ENCODE results near the gene TCP11.

Gene TCP11

DNA sequence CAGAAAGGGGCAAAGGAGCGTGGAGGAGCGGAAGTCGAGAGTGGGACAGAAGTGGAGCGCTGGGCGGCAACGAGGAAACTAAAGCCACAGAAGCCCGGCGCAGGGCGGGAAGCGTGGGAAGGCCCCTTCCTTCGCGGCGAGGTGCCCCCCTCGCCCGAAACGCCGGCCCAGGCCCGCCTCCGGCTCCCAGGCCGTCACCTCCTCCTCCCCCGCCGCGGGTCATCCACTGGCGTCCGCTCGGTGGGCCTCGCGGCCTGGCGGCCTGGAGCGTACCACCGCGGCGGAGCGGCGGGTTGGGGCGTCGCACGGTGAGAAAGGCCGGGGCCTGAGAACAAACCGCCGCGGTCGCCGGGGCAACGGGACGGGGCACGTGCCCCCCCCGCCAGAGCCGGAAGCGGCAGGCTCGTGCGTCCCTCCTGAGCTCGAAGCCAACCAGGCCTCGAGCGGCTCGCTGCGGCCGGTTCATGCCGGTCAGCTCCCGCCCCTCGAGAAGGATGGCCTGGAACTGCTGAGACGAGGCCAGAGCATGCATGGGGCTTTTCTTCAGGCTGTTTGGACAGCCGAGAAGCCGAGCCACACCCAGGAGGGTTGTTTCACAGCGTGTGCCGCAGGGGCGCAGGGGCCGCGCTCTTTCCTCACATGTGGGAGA is at the start of gene TCP11:
Gene TCP11, minus strand, starts transcription at position 333 of the 649 bp plus-strand sequence. CDS start 469 bp downstream, outside the sequence.
- DNase-seq (ENCODE audit: low read depth): no peak

GRCh38 chr6:35190306-35190705 is 49.2 kb upstream of the TCP11 start:
- no peak for DNase-seq (ENCODE audit: low read depth)

GRCh38 chr6:35188886-35189285 is 47.7 kb upstream of the TCP11 start:
- DNase-seq (ENCODE audit: low read depth): no peak

- DNase-seq (ENCODE audit: low read depth): no peak
These were observed 45.4 kb upstream of the TCP11 start for GRCh38 chr6:35186571-35186970.

DNA sequence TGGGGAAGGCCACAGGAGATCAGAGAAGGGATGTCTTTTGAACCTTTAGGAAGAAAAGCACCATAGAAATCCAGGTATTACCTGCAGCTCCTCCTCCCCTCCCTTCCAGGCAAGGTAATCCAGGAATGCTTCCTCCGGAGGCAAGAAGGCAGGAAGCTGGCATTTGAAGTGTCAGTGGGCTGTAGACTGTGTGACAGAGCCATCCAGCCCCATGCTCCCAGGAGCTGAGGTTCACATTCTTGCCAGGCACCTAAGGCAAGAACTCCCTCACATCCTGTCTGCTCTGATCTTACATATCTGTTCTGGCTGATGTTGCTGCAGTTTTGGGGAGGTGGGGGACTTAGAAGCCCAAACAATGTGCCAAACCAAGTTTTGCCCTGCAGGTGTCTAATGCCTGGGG is 44.8 kb upstream of the TCP11 start:
- no peak for DNase-seq (ENCODE audit: low read depth)

GRCh38 chr6:35185302-35185681 is 44.2 kb upstream of the TCP11 start:
- DNase-seq (ENCODE audit: low read depth): no peak

DNA sequence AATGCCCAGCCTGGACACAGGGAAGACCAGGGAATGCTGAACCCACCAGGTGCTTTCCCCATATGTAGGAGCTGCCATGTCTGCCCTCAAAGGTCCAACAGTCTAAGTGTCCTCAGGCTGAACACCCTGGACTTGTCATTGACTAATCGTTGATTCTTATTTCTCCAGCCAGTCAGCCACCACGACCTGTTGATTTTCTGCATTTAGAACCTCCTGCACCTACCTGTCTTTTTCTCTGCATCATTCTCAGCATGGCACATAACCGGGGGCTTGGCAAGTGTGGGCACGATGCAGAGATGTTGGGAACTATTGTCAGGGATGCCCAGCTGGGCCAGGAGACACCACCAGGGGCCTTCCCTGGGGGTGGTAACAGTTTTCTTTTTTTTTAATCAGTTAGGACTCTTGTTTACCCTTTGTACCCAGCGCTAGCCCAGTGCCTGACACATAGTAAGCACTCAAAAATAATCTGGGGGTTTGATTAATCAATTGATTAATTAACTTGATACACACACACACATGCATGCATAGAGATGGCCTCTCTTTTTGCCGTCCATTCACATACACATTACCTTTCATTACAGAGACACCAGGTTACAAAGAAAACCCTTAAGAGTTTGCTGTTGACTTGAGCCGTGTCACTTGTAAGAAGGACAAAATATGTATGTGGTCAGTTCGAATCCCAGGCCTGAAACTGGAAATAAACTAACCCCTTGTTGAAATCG is 43.6 kb upstream of the TCP11 start:
- no peak for DNase-seq (ENCODE audit: low read depth)

DNA sequence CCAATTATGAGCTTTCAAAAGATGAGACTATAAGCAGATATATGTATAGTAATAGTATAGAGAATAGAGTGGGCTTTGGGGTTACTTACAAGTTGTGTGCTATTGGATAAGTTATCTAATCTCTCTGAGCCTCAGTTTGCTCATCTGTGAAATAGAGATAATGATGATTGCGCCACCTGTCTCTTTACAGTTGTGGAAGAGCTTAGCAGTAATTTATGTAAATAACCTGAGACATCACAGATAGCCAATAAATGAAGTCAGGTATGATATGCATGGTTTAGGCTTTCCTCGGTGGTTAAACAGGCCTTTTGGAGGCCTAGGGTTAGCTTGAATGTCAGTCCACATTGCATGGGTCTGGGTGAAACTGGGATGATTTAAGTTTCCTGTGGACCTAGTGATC is 42.8 kb upstream of the TCP11 start:
- DNase-seq (ENCODE audit: low read depth): no peak

GRCh38 chr6:35183281-35183680 is 42.1 kb upstream of the TCP11 start:
- no peak for DNase-seq (ENCODE audit: low read depth)

DNA sequence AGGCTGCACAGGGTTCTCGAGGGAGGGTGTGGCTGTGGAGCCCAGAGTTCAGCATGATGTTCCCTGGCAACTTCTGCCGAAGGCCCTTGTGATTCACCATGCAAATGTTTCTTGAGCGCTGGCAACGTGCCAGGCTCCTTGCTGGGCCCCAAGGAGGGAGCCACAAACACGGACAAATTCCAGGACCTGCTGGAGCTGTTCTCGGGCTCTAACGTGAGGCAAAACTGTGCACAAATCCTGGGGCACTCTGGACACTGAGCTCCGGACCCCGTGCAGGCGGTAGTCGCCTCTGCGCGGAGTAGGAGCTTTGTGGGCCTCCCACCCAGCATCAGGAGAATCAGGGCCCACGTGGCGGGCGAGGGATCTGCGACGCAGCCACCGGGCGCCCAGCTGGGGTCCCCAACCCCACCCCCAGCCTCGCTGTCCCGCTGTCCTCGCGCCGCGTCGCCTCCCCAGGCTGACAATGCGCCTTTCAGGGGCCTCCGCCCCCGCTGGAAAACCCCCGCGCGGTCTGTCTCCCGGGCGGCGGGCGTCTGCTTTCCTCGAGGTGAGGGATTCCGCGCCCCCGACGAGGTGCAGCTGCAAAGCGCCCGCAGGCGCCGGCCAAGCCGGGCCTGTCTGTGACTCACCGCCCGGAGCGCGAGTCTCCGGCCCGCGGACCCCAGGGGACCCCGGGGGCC is 40.9 kb upstream of the TCP11 start:
- DNase-seq (ENCODE audit: low read depth): no peak

DNA sequence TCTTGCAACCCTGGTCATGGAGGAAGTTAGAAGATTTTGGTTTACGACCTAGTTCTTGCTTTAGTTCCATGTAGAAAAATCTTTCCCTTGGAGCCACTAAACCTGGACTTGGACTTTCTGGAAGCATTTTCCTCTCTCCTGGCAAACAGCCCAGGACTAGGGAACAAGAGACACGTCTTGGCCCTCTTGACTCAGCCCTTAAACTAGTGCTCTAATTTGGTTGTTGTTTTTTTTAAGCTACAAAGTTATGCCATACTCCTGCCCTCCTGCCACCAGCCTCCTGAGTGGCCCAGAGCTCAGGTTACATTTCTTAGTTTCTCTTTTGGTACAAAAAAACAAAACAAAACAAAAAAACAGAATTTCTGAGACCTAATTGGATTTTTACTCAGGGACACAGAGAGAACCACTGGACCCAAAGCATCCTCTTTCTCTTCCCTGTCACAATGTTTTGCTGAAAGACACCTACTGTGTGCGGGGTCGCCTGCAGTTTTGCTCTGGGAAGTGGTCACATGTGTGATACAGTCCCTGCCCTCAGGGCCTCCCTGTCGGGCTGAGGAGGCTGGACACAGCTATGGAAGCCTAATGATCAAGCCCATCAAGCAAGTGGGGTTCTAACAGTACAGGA is 40.3 kb upstream of the TCP11 start:
- DNase-seq (ENCODE audit: low read depth): no peak

DNA sequence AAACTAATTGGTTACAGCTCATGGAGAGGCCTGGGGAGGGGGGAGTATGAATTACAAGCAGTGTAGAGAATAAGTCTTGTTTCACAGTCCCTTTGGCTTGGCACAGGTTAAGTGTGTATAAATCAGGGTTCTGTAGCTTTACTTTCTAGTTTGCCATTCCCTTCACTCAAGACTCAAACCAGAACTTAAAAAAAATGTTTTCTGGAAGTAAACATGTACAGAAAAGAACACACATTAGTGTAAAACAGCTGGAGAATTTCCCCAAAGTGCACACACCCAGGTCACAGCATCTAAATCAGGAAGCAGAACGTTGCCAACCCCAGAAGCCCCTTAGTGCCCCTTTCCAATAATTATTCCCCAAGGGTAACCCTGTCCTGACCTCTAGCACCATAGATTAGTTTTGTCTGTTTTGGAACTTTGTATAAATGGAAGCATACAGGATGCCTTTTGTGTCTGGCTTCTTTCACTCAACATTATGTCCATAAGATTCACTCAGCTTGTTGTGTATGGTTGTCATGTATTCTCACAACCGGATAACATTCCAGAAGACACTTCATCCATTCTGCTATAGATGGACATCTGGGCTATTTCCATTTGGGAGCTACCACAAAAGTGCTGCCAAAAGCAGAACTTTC is 38.9 kb upstream of the TCP11 start:
- no peak for DNase-seq (ENCODE audit: low read depth)

DNA sequence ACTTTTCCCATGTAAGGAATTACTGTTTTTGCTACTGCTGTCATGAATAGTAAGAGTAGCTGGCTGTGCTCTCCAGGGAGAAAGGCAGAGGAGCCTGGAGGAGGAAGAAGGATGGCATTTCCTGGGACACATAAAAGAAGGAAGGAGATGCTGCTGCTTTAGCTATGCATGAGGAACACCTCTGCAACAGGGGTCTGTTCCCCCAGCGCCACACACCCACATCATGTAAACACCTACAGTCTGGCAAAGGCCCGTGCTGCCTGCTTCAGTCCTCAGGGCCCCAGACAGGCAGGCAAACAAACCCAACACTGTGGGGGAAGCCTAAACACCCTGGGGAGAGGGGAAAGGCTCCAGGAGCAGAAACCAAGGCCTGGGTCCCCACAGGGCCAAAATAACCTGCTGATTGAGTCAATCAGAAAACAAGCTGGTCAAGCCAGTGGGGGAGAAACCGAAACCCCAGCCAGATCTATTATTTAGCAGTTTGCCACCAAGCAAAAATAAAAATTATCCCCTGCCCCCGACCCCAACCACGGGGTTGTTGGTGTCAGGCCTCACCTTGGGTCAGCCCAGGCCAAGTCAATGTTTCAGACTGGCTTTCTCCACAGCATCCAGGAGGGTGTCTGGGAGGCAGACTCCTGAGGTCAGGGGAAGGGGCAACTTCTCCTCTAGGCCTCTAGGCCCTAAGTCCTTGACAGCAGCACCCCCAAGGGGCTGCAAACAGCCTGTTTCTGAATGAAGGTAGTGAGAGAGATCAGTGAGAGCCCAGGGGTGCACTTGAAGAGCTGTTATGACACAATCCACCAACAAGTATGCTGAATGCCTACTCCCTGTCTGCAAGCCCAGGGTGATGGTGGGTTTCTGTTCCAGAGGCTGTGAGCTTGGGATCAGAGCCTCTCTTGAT is 38.0 kb upstream of the TCP11 start:
- DNase-seq (ENCODE audit: low read depth): no peak

GRCh38 chr6:35178012-35178411 is 36.9 kb upstream of the TCP11 start:
- no peak for DNase-seq (ENCODE audit: low read depth)

DNA sequence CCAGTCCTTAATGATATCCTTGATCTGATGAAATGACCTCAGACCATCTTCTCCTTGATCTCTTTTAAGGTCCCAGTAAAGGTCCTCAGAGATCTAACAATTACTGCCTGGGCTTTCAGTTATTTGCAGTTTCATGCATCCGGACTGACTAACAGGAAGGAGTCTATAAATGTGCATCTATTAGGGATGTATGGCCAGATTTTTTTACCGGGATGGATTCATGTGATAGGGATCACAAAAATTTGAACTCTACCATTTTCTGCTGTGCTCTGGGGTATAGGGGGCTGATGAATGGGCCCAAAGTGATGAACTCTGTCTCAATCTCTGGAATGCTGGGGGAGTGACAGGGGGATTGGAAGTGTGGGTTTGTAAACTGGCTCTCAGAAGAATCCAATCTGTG is 36.5 kb upstream of the TCP11 start:
- no peak for DNase-seq (ENCODE audit: low read depth)

DNA sequence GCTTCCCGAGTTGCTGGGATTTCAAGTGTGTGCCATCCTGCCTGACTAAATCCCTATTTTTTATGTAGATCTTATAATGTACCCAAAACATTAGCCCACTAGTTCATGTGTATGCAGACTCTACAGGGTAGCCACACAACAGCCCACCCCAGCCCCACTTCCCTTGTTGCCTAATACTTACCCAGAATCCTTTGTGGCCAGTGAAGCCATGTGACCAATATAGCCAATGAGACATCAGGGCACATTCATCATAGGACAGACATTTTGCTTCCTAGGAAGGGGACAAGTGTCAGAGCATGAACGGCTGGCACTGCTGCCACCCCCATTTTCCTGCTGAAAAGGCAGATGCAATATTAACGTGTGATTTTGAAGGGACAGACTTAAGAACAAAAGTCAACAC is 36.0 kb upstream of the TCP11 start:
- no peak for DNase-seq (ENCODE audit: low read depth)

DNA sequence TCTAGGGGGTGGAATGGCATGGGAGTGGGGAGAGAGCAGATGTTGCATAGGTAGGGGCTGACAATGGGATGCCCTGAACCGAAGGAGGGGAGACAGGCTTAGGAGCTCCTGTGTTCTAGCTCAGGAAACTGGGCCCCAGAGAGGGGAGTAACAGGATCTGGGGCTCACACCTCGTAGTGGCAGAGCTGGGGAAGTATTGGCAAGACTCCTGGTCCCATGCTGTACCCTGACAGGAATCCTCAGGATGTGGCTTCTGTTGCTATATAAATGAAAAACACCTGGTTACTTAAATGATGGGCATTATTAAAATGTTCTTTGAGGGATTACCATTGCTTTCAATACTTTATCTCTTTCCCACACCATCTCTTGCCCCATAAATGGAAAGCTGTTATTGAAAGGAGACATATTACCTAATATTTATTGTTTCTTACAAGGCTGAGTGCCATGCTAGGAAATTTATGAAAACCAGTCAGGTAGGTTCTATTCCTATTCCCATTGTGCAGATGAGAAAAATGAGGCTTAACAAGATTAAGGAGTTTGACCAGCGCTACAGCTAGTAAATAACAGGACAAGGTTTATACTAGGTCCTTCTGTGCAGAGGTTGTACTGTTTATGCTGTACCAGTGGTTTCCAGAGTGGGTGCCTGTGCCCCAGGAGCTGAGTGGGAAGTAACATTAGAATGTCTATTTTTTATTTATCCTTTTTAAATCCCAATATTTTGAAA is 35.3 kb upstream of the TCP11 start:
- DNase-seq (ENCODE audit: low read depth): no peak

GRCh38 chr6:35174501-35174900 is 33.4 kb upstream of the TCP11 start:
- DNase-seq (ENCODE audit: low read depth): no peak

DNA sequence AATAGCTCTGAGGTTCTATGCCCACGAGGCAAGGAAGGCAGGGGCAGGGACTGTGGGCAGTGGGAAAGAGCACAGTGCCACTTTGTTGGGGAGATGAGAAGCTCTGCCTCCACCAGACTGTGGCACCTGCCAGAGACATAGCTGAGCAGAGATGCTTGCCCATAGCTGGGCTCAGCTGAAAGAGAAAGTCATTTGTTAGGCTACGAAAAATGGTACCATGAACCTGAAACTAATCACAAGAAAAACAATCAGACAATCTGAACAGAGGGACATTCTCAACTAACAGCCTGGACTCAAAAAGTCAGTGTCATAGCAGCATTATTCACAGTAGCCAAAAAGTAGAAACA is 32.9 kb upstream of the TCP11 start:
- no peak for DNase-seq (ENCODE audit: low read depth)

DNA sequence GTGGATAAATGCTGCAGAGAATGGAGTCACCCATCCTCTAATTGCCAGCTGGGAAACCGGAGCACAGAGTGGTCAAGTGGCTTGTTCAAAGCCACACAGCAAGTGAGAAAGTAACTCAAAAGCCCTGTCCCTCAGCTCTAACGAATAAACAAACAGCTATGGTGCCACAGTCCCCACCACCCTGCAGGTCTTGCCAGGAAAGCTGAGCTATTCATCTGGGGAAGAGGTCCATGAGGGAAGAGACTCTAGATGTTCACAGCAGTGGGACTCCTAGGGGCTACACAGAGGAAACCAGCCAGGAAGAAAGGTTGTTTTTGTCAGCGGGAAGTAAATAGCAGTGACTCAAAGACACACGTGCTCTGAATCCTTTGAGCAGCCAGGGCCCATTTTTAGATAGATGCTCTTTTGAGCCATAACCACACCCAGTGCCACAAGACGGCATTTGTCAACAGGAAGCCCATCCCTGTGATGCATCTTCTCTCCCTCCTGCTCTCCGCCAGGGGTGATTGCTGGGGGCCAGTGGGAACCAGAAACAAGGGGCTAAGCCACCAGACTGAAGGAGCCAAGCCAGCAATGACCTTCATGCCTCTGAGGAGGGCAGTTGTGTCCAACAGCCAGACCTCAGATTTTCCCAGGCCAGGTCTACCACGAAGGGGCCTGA is 32.4 kb upstream of the TCP11 start:
- DNase-seq (ENCODE audit: low read depth): no peak

Data from stimulated activated CD8-positive, alpha-beta memory T cell treated with anti-CD3 and anti-CD28 coated beads, Interleukin-12 subunit alpha, Interleukin-12 subunit beta, amount 100 ng/mL, for 1 hour (primary cell).